Neural cell (in vitro differentiated cells): ENCODE data around the gene WNT6.

Experiments
- CTCF ChIP-seq: fragments of 450-650 bp; IDR thresholded peaks from 2 replicates; pipeline ENCODE4 v1.5.1; 2014; ENCODE audit warnings: antibody characterized with exemption, mild to moderate bottlenecking, moderate library complexity; ENCODE audit not compliant: poor library complexity, severe bottlenecking
- EP300 ChIP-seq: fragments of 450-650 bp; conservative IDR thresholded peaks from 2 replicates; pipeline ENCODE4 v1.6.1; 2014; ENCODE audit warnings: antibody characterized with exemption, mild to moderate bottlenecking, moderate library complexity; ENCODE audit not compliant: poor library complexity, severe bottlenecking
- MXI1 ChIP-seq: fragments of 450-650 bp; conservative IDR thresholded peaks from 2 replicates; pipeline ENCODE4 v1.6.1; 2014; ENCODE audit warnings: antibody characterized with exemption, mild to moderate bottlenecking; ENCODE audit not compliant: poor library complexity, severe bottlenecking
- SMC3 ChIP-seq: fragments of 450-650 bp; conservative IDR thresholded peaks from 2 replicates; pipeline ENCODE4 v1.6.1; 2014; ENCODE audit warnings: antibody characterized with exemption, mild to moderate bottlenecking, moderate library complexity; ENCODE audit not compliant: poor library complexity

- TF ChIP-seq MXI1 = no peak
- no peak for TF ChIP-seq CTCF
- no peak for TF ChIP-seq EP300
- no peak for TF ChIP-seq SMC3
Observed at GRCh38 chr2:218855305-218856166, 4.1 kb upstream of the WNT6 start.
